Measurements from ENCODE around the gene UBE2L3. TPM values are rescaled to one million over a fixed set of nuclear protein-coding genes. Genes with fewer than 3 reads are reported as not detected.

The UBE2L3 gene
- total and polyA plus RNA-seq, 2 donors (not counting 1 experiment from before 2014, with no cell fraction given): 13.5 to 30.9 TPM

GRCh38 chr22:21626735-21627469 is 59.4 kb downstream of the UBE2L3 start:
- no peaks in the 10 kb centered on the region for H3K27me3 ChIP-seq (replicated peaks in 1 of 4; ENCODE audit: control extremely low read depth in 1 of 4, control insufficient read depth in 3 of 4, insufficient read depth in 4 of 4, low read length in 3 of 4)
- H4K20me1 ChIP-seq (ENCODE audit: control insufficient read depth, insufficient read depth, low read length, poor library complexity, severe bottlenecking): peaks cover 80% of the 10 kb centered on the region
- H3K9ac ChIP-seq (ENCODE audit: low read length): no peak overlapping the region
- peaks cover 50% of the 10 kb centered on the region for H3K79me2 ChIP-seq (ENCODE audit: control insufficient read depth, insufficient read depth, low read length)
- peaks cover 44% of the 10 kb centered on the region for H3K4me1 Mint-ChIP-seq
- H3K27ac ChIP-seq (ENCODE audit: low read length in 2 of 2): peak overlapping the region in 1 of 2 donors; percentile 30
- intact Hi-C loops (cut with micrococcal nuclease): no loop called here
- 91% methylated on average over 9 of the region's 11 CpGs for WGBS (ENCODE audit: insufficient coverage)
- peaks cover 23 to 33% of the 10 kb centered on the region in 2 donors for H3K4me1 ChIP-seq (ENCODE audit: control insufficient read depth in 2 of 2, insufficient read depth in 2 of 2, low read length in 2 of 2)
- H3K27ac Mint-ChIP-seq: peak overlapping the region; percentile 69
- H3K4me3 Mint-ChIP-seq: peak overlapping the region; percentile 41
- ATAC-seq (ENCODE audit: low read depth): no peak
- ChIA-PET CTCF (interaction anchor here (3.8 to 11.1 kb wide), 2 partner anchors 10 to 17 kb away, joined by 21 to 168 read pairs; partner anchors contain the start of gene SDF2L1), POLR2A (interaction anchor here (0.8 kb wide), 1 partner anchor 15 kb away, joined by 3 read pairs; the partner anchor contains the start of gene SDF2L1)
- no peak overlapping the region for H3K4me3 ChIP-seq (ENCODE audit: control extremely low read depth in 1 of 5, extremely low read depth in 1 of 5, insufficient read depth in 1 of 5, low read depth in 2 of 5, low read length in 4 of 5)
- peaks cover 0 to 49% of the 10 kb centered on the region in 2 experiments for H3K36me3 ChIP-seq (replicated peaks in 1 of 2; ENCODE audit: control extremely low read depth in 1 of 2, control insufficient read depth in 1 of 2, extremely low read depth in 1 of 2, insufficient read depth in 2 of 2, low read length in 1 of 2)
- H2AFZ ChIP-seq (ENCODE audit: insufficient read depth, low read depth, low read length, poor library complexity, severe bottlenecking): no peak overlapping the region
- TF ChIP-seq CTCF (IDR thresholded peaks at IDR 0.05): no peak
- H3K4me2 ChIP-seq (replicated peaks; ENCODE audit: low read depth, low read length, poor library complexity, severe bottlenecking): no peak overlapping the region
- no peaks in the 10 kb centered on the region for H3K9me3 Mint-ChIP-seq (ENCODE audit: insufficient read depth)
- DNase-seq: peak; percentile 13
- H3K27me3 Mint-ChIP-seq: no peaks in the 10 kb centered on the region
- H3K9me3 ChIP-seq (ENCODE audit: control extremely low read depth in 1 of 3, control insufficient read depth in 2 of 3, insufficient read depth in 1 of 3, low read length in 2 of 3): peaks cover 0 to 6% (median 0%) of the 10 kb centered on the region in 3 donors
